Spinal cord (tissue), 10 donors: ENCODE data around the gene LYPLA2. TPM values are rescaled to one million over a fixed set of nuclear protein-coding genes. Genes with fewer than 3 reads are reported as not detected.

Experiments
- DNase-seq, 6 donors: peaks; one replicate each; pipeline versions ENCODE4 v3.0.0 to v3.0.0-alpha.2; 2013 to 2015; ENCODE audit warnings: low spot score in 6 of 6, low read depth in 4 of 6
- H3K27ac ChIP-seq: one replicate; pipeline ENCODE4 v1.5.1; 2013; ENCODE audit warnings: low read depth, low read length, control low read depth
- H3K27me3 ChIP-seq: one replicate; pipeline ENCODE4 v1.6.1; 2013; ENCODE audit warnings: low read length; ENCODE audit not compliant: control insufficient read depth, insufficient read depth
- H3K36me3 ChIP-seq: one replicate; pipeline ENCODE4 v1.6.1; 2013; ENCODE audit warnings: low read length; ENCODE audit not compliant: control insufficient read depth, insufficient read depth
- H3K4me1 ChIP-seq: one replicate; pipeline ENCODE4 v1.6.1; 2013; ENCODE audit warnings: low read length; ENCODE audit not compliant: control insufficient read depth, insufficient read depth
- H3K4me3 ChIP-seq: one replicate; pipeline ENCODE4 v1.5.1; 2013; ENCODE audit warnings: low read depth, low read length, control low read depth
- H3K9me3 ChIP-seq: one replicate; pipeline ENCODE4 v1.6.1; 2013; ENCODE audit warnings: low read length; ENCODE audit not compliant: control insufficient read depth, insufficient read depth
- WGBS: methylation state at CpG from one replicate; pipeline ENCODE4 v1.1.5; 2013; ENCODE audit warnings: missing lambda C conversion rate; ENCODE audit not compliant: insufficient coverage; 5-methylcytosine and 5-hydroxymethylcytosine counted together
- polyA plus RNA-seq, 2 donors: library from polyadenylated mRNA; unstranded; fragments of 120-200 nt; gene quantifications; one replicate each; pipeline ENCODE4 v1.2.1, GENCODE V29; 2013; ENCODE audit not compliant: insufficient read length in 2 of 2
- total RNA-seq, 2 donors: library from RNA; depleted of rRNA in 1 of 2; stranded (reverse); fragments of 120-200 nt in 1 of 2; fragments of >200 nt in 1 of 2; gene quantifications; one replicate each; pipeline versions ENCODE4 v1.2.3 to v1.2.4, GENCODE V29; 2013 to 2014
- donor health status: healthy.

LYPLA2 gene
- total and polyA plus RNA-seq, 4 donors, result 28.3 to 73.7 (median 61.8) TPM

DNA sequence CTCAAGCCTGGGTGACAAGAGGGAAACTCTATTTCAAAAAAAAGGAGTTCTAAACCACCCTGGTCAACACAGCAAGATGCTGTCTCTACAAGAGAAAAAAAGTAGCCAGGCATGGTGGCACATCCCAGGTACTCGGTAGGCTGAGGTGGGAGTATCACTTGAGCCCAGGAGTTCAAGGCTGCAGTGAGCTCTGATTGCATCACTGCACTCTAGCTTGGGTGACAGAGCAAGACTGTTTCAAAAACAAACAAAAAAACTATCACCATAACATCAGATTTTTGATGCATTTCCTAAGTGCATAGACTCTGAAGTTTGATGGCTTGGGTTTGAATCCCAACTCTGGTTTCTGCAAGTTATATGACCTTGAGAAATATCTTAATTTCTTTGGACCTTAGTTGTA, 38.0 kb upstream of the LYPLA2 start:
- DNase-seq, result no peak
- H3K27me3 ChIP-seq, result no peaks in the 10 kb centered on the region
- no peaks in the 10 kb centered on the region for H3K4me1 ChIP-seq
- H3K9me3 ChIP-seq, result no peaks in the 10 kb centered on the region
- H3K27ac ChIP-seq, result no peak overlapping the region
- H3K36me3 ChIP-seq, result peaks cover 77% of the 10 kb centered on the region
- no peak overlapping the region for H3K4me3 ChIP-seq
- whole genome bisulfite sequencing, result no CpG with 5 or more reads among the region's 1 CpG

DNA sequence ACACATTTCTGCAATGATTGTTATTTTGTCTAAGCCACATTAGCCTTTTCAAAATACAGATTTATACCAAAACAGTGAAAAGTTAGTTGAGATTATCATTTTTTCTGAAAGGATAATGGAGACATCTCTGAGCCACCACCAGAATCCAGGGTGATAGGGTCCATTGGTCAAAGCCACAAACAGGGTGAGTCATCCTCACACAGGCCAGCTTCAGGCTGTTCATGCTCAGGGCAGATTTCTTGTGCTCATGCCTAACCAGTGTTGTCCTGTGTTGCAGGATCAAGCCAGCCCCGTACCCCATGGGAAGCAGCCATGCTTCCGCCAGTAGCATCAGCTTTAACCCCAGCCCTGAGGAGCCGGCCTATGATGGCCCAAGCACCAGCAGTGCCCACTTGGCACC, 34.3 kb upstream of the LYPLA2 start:
- Histone ChIP-seq H3K4me3 (no peak overlapping the region), H3K27me3 (no peaks in the 10 kb centered on the region), H3K4me1 (peaks cover 18% of the 10 kb centered on the region), H3K9me3 (no peaks in the 10 kb centered on the region), H3K27ac (no peak overlapping the region), H3K36me3 (peaks cover 89% of the 10 kb centered on the region)
- no peak for DNase-seq
- 96% methylated on average over 3 of the region's 3 CpGs for WGBS

DNA sequence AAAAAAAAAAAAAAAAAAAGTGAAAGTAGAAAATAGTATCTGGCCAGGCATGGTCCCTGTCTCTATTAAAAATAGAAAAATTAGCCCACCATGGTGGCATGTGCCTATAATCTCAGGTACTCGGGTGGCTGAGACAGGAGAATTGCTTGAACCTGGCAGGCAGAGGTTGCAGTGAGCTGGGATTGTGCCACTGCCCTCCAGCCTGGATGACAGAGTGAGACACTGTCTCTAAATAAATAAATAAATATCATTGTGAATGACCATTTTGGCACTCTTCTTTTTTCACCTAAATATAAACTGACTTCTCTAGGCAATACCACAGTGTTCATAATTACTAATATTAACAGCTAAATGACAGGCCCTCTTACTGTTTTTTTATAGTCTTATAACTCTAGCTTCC, 33.1 kb upstream of the LYPLA2 start:
- no peak for DNase-seq
- peaks cover 83% of the 10 kb centered on the region for H3K36me3 ChIP-seq
- no peaks in the 10 kb centered on the region for H3K27me3 ChIP-seq
- H3K4me3 ChIP-seq, result no peak overlapping the region
- H3K4me1 ChIP-seq, result peaks cover 18% of the 10 kb centered on the region
- H3K27ac ChIP-seq, result no peak overlapping the region
- WGBS, result 80% methylated on average over 1 of the region's 1 CpG
- no peaks in the 10 kb centered on the region for H3K9me3 ChIP-seq

DNA sequence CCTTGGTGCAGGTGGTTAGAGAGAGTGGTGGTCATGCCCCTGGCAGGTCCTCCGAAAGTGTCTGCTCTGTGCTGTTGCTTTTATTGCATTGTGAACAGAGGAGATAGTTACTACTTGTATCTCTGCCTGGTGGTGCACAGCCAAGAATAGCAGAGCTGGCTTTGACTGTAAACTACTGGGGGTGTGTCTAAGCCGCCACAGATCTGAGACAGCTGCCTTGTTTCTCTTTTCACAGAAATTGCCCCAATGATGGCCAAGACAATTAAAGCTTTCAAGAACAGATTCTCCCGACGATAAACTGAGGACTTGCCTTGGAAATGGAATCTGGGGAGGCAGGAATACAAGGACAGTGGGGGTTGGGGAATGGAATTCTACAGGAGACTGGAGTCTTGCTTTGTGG, 31.7 kb upstream of the LYPLA2 start:
- peaks cover 18% of the 10 kb centered on the region for H3K4me1 ChIP-seq
- no peaks in the 10 kb centered on the region for H3K27me3 ChIP-seq
- H3K27ac ChIP-seq, result peak overlapping the region; percentile 30
- peak in 3 of 6 donors; percentile 3 to 73 (median 60) for DNase-seq
- peaks cover 77% of the 10 kb centered on the region for H3K36me3 ChIP-seq
- 33% methylated on average over 4 of the region's 4 CpGs for WGBS
- no peak overlapping the region for H3K4me3 ChIP-seq
- H3K9me3 ChIP-seq, result no peaks in the 10 kb centered on the region

DNA sequence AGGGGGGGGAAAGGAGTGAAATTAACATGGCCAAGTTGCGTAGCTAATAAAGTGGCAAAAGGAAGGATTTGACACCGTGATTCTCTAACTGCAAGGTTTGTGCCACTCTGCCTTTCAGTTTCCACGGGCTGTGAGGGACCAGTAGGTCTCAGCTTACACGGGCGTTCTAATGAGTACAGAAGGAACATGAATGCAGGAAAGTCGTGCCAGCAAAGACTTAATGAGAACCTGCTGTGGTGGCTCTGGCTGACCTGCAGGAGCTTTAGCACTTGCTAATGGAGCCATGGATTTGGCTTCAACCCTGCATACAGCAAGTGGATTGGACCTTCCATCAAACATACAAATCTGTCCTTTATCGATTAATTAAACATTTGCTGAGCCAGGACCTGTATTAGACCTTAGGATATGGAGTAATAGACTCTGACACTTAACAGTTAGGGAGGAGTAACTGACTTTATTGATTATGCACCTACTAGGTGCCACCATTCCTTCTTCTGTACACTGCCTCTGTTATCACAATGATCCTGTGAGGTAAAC, 27.8 kb upstream of the LYPLA2 start:
- H3K4me1 ChIP-seq, result peaks cover 18% of the 10 kb centered on the region
- peaks cover 65% of the 10 kb centered on the region for H3K36me3 ChIP-seq
- whole genome bisulfite sequencing, result 74% methylated on average over 6 of the region's 7 CpGs
- H3K4me3 ChIP-seq, result no peak overlapping the region
- DNase-seq, result peak in 2 of 6 donors; percentile 5 to 18
- no peaks in the 10 kb centered on the region for H3K27me3 ChIP-seq
- no peak overlapping the region for H3K27ac ChIP-seq
- no peaks in the 10 kb centered on the region for H3K9me3 ChIP-seq

DNA sequence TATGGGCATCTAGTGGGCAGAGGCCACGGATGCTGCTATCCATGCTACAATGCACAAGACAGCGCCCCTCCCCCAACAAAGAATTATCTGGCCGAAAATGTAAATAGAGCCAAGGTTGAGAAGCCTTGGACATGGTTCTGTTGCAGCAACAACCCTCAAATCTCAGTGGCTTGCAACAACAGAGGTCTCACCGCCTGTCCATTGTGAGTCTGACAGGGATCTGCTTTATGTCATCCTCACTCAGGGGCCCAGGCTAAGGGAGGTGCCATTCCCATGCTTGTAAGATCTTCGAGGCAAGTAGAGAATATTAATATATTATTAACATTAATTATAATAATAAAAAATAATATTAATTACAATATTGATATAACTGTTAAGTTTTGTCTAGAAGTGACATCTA, 22.2 kb upstream of the LYPLA2 start:
- Histone ChIP-seq H3K9me3 (no peaks in the 10 kb centered on the region), H3K27ac (no peak overlapping the region), H3K36me3 (peaks cover 46% of the 10 kb centered on the region), H3K4me1 (no peaks in the 10 kb centered on the region), H3K27me3 (no peaks in the 10 kb centered on the region), H3K4me3 (no peak overlapping the region)
- WGBS, result no CpG with 5 or more reads among the region's 5 CpGs
- DNase-seq, result no peak

DNA sequence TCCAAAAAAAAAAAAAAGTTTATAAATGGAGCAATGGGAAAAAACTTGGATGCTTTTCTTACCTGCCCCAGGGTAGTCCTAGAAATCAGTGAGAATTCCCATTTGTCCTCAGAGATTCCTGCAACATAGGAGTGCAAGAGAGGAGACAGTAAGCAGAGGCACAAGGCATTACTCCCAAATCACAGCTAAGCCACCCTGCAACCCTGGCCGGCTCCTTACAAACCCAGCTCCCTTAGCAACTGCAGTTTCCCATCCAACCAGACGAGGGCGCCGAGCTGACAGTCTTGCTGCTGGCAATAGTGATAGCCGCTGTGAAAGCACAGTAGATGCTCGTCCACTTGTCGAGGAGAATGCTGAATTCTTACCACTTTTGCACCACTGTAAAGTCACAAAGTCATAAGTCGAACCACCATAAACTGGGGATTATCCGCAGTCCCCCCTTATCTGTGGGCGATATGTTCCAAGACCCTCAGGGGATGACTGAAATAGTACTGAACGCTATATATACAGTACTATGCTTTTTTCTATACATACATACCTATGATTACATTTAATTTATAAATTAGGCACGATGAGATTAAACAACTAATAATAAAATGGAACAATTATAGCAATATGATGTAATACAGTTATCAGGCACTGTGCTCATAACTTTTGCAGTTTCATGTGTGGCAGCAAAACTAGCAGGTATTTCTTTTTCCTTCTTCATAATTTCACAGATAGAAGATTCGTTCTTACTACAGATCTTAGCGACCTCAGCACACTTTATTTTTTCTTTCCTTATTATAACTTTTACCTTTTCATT, 18.7 kb upstream of the LYPLA2 start:
- Histone ChIP-seq H3K27me3 (no peaks in the 10 kb centered on the region), H3K4me3 (peak overlapping the region; percentile 18), H3K36me3 (peaks cover 20% of the 10 kb centered on the region), H3K9me3 (no peaks in the 10 kb centered on the region), H3K27ac (no peak overlapping the region), H3K4me1 (peaks cover 1% of the 10 kb centered on the region)
- WGBS, result 10% methylated on average over 9 of the region's 14 CpGs
- peak; percentile 38 to 93 (median 72) for DNase-seq

DNA sequence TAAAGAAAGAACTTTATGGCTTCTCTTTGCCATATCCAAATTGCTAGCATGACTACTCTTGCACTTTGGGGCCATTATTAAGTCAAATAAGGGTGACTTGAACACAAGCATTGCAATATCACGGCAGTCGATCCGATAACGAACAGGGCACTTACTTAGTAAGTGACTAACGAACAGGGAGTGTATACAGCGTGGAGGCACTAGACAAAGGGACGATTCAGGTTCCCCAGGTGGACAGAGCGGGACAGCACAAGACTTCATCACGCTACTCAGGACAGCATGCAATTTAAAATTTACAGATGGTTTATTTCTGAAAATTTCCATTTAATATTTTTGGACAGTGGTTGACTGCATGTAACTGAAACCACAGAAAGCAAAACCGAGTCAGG, 18.1 kb upstream of the LYPLA2 start:
- Histone ChIP-seq H3K4me3 (no peak overlapping the region), H3K27ac (no peak overlapping the region), H3K4me1 (peaks cover 7% of the 10 kb centered on the region), H3K27me3 (no peaks in the 10 kb centered on the region), H3K36me3 (peaks cover 20% of the 10 kb centered on the region), H3K9me3 (no peaks in the 10 kb centered on the region)
- no peak for DNase-seq
- WGBS, result 69% methylated on average over 7 of the region's 10 CpGs

DNA sequence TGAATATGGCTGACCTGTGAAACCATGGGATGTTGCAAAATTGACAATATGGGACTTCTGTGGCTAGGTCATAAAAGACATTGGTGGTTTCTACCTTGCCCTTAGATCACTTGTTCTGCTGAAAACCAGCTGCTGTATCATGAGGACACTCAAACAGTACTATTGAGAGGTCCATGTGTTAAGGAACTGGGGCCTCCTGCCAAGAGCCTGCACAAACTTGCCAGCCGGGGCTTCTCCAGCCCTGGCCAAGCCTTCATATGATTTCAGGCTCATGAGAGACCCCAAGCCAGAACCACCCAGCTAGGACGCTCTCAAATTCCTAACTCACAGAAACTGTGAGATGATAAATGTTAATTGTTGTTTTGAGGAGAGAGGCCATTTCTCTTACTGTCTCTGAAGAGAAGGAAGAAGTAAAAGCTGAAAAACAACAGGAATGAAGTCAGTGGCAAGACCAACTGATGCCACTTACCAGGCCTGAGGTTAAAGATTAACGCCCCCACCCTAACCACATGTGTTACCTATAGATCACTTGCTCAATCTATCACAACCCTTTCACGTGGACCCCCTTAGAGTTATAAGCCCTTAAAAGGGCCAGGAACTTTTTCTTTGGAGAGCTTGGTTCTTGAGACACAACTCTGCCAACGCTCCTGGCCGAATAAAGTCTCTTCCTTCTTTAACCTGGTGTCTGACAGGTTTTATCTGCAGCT, 16.6 kb upstream of the LYPLA2 start:
- Histone ChIP-seq H3K27ac (no peak overlapping the region), H3K27me3 (no peaks in the 10 kb centered on the region), H3K4me1 (peaks cover 8% of the 10 kb centered on the region), H3K9me3 (no peaks in the 10 kb centered on the region), H3K36me3 (peaks cover 11% of the 10 kb centered on the region), H3K4me3 (no peak overlapping the region)
- 82% methylated on average over 5 of the region's 6 CpGs for WGBS
- DNase-seq, result no peak
